ENCODE data around the gene DAPK3. TPM values are rescaled to one million over a fixed set of nuclear protein-coding genes. Genes with fewer than 3 reads are reported as not detected.

DAPK3 gene
- total RNA-seq, 1 experiment from 2014 or later, result 58.6 TPM

GRCh38 chr19:3979289-3979673 is 8.4 kb upstream of the DAPK3 start:
- no peak for DNase-seq
- H3K27me3 Mint-ChIP-seq (ENCODE audit: insufficient read depth, unreplicated experiment), result no peaks in the 10 kb centered on the region
- no TSS peak for BruUV-seq (replicated peaks)
- ChIA-PET POLR2A (interaction anchor here (1.0 to 1.5 kb wide), 2 partner anchors 10 to 11 kb away, joined by 3 to 4 read pairs; no protein-coding TSS in a partner anchor), CTCF (interaction anchor here (1.0 kb wide), 1 partner anchor 9 kb away, joined by 7 read pairs; no protein-coding TSS in a partner anchor)
- no peaks in the 10 kb centered on the region for H3K27me3 ChIP-seq (replicated peaks; ENCODE audit: control insufficient read depth, insufficient read depth, low read length)
- H3K4me1 ChIP-seq, result peaks cover 12% of the 10 kb centered on the region
- no peak for TF ChIP-seq CTCF (IDR thresholded peaks at IDR 0.05; ENCODE audit: insufficient read depth in 1 of 2, low read depth in 1 of 2, low read length in 1 of 2, severe bottlenecking in 1 of 2, unreplicated experiment in 1 of 2)
- no peaks in the 10 kb centered on the region for H3K9me3 Mint-ChIP-seq (ENCODE audit: unreplicated experiment)
- no peak overlapping the region for H3K4me3 ChIP-seq (ENCODE audit: low read depth, low read length)
- peaks cover 6% of the 10 kb centered on the region for H3K4me1 Mint-ChIP-seq (ENCODE audit: low read depth, unreplicated experiment)
- no peak overlapping the region for H3K4me3 Mint-ChIP-seq (ENCODE audit: unreplicated experiment)
- intact Hi-C loops (cut with micrococcal nuclease; ENCODE audit: unreplicated experiment), result no loop called here
- H3K9me3 ChIP-seq, result no peaks in the 10 kb centered on the region
- peaks cover 49% of the 10 kb centered on the region for H3K36me3 ChIP-seq (ENCODE audit: control insufficient read depth, insufficient read depth, low read length)
- peaks cover 95% of the 10 kb centered on the region for H3K36me3 Mint-ChIP-seq (ENCODE audit: insufficient read depth, unreplicated experiment)
- H3K27ac Mint-ChIP-seq (ENCODE audit: unreplicated experiment), result no peak overlapping the region

GRCh38 chr19:3978145-3978544 is 7.2 kb upstream of the DAPK3 start:
- ChIA-PET POLR2A (no interaction called here), CTCF (no interaction called here)
- BruUV-seq (replicated peaks), result no TSS peak

GRCh38 chr19:3977242-3978143 is 6.6 kb upstream of the DAPK3 start:
- Mint-ChIP-seq H3K36me3 (ENCODE audit: insufficient read depth, unreplicated experiment) (peaks cover 77% of the 10 kb centered on the region), H3K27ac (ENCODE audit: unreplicated experiment) (peak overlapping the region; percentile 57), H3K27me3 (ENCODE audit: insufficient read depth, unreplicated experiment) (no peaks in the 10 kb centered on the region), H3K9me3 (ENCODE audit: unreplicated experiment) (no peaks in the 10 kb centered on the region), H3K4me1 (ENCODE audit: low read depth, unreplicated experiment) (no peaks in the 10 kb centered on the region), H3K4me3 (ENCODE audit: unreplicated experiment) (peak overlapping the region; percentile 37)
- POLR2A ChIA-PET, result interaction anchor here (0.5 to 0.6 kb wide), 2 partner anchors 8 to 11 kb away, joined by 3 to 8 read pairs; partner anchors contain the start of gene EEF2
- H3K9me3 ChIP-seq, result no peaks in the 10 kb centered on the region
- DNase-seq, result no peak
- H3K36me3 ChIP-seq (ENCODE audit: control insufficient read depth, insufficient read depth, low read length), result peaks cover 36% of the 10 kb centered on the region
- no peaks in the 10 kb centered on the region for H3K27me3 ChIP-seq (replicated peaks; ENCODE audit: control insufficient read depth, insufficient read depth, low read length)
- BruUV-seq (replicated peaks), result no TSS peak
- intact Hi-C loops (cut with micrococcal nuclease; ENCODE audit: unreplicated experiment), result no loop called here
- no peak overlapping the region for H3K4me3 ChIP-seq (ENCODE audit: low read depth, low read length)
- H3K4me1 ChIP-seq, result no peaks in the 10 kb centered on the region
- peak; percentile 9 to 27 for TF ChIP-seq CTCF (IDR thresholded peaks at IDR 0.05; ENCODE audit: insufficient read depth in 1 of 2, low read depth in 1 of 2, low read length in 1 of 2, severe bottlenecking in 1 of 2, unreplicated experiment in 1 of 2)
- CTCF ChIA-PET, result no interaction called here

More at GRCh38 chr19:3978145-3978544, 7.2 kb upstream of the DAPK3 start:
- no peak overlapping the region for H3K4me3 Mint-ChIP-seq (ENCODE audit: unreplicated experiment)
- no peaks in the 10 kb centered on the region for H3K27me3 Mint-ChIP-seq (ENCODE audit: insufficient read depth, unreplicated experiment)
- no peaks in the 10 kb centered on the region for H3K4me1 Mint-ChIP-seq (ENCODE audit: low read depth, unreplicated experiment)
- peak overlapping the region; percentile 57 for H3K27ac Mint-ChIP-seq (ENCODE audit: unreplicated experiment)
- no peak for TF ChIP-seq CTCF (IDR thresholded peaks at IDR 0.05; ENCODE audit: insufficient read depth in 1 of 2, low read depth in 1 of 2, low read length in 1 of 2, severe bottlenecking in 1 of 2, unreplicated experiment in 1 of 2)
- intact Hi-C loops (cut with micrococcal nuclease; ENCODE audit: unreplicated experiment), result no loop called here
- H3K9me3 Mint-ChIP-seq (ENCODE audit: unreplicated experiment), result no peaks in the 10 kb centered on the region
- Histone ChIP-seq H3K4me3 (ENCODE audit: low read depth, low read length) (no peak overlapping the region), H3K27me3 (replicated peaks; ENCODE audit: control insufficient read depth, insufficient read depth, low read length) (no peaks in the 10 kb centered on the region), H3K9me3 (no peaks in the 10 kb centered on the region), H3K4me1 (peaks cover 2% of the 10 kb centered on the region; the same call in 1 of the 2 replicates), H3K36me3 (ENCODE audit: control insufficient read depth, insufficient read depth, low read length) (peaks cover 42% of the 10 kb centered on the region)
- DNase-seq, result no peak
- H3K36me3 Mint-ChIP-seq (ENCODE audit: insufficient read depth, unreplicated experiment), result peaks cover 84% of the 10 kb centered on the region

All from Caco-2 (cell line).